HUES6 (cell line): ENCODE results near the gene GRIK3.

Experiments used
- H3K27ac ChIP-seq: 2 replicates; pipeline ENCODE4 v1.7.0; 2013; ENCODE audit warnings: low read depth, mild to moderate bottlenecking, low read length, inconsistent platforms
- H3K27me3 ChIP-seq: 2 replicates; pipeline ENCODE4 v1.6.1; 2013; ENCODE audit warnings: low read length; ENCODE audit not compliant: control insufficient read depth, insufficient read depth
- H3K36me3 ChIP-seq: 2 replicates; pipeline ENCODE4 v1.6.1; 2013; ENCODE audit warnings: low read length; ENCODE audit not compliant: control insufficient read depth, insufficient read depth
- H3K4me1 ChIP-seq: 2 replicates; pipeline ENCODE4 v1.6.1; 2013; ENCODE audit warnings: low read length; ENCODE audit not compliant: control insufficient read depth, insufficient read depth
- H3K4me3 ChIP-seq: 2 replicates; pipeline ENCODE4 v1.5.1; 2013; ENCODE audit warnings: low read depth, low read length
- H3K9ac ChIP-seq: one replicate; pipeline ENCODE4 v1.6.1; 2013; ENCODE audit warnings: mild to moderate bottlenecking, low read length
- H3K9me3 ChIP-seq: 2 replicates; pipeline ENCODE4 v1.6.1; 2013; ENCODE audit warnings: low read depth, low read length; ENCODE audit not compliant: control insufficient read depth, insufficient read depth

GRIK3 gene

GRCh38 chr1:36824390-36824861 lies 209.9 kb downstream of the GRIK3 start:
- Histone ChIP-seq H3K9ac (peak overlapping the region; percentile 44), H3K27ac (peak overlapping the region; percentile 19; the same call in 1 of the 2 replicates), H3K36me3 (no peaks in the 10 kb centered on the region), H3K4me1 (peaks cover 21% of the 10 kb centered on the region), H3K27me3 (peaks cover under 1% of the 10 kb centered on the region; the same call in 1 of the 2 replicates), H3K4me3 (no peak overlapping the region), H3K9me3 (no peaks in the 10 kb centered on the region)

- no peaks in the 10 kb centered on the region for H3K9me3 ChIP-seq
- no peak overlapping the region for H3K27ac ChIP-seq
- H3K36me3 ChIP-seq = no peaks in the 10 kb centered on the region
- no peak overlapping the region for H3K9ac ChIP-seq
- H3K27me3 ChIP-seq = peaks cover 9% of the 10 kb centered on the region
- H3K4me1 ChIP-seq = peaks cover 21% of the 10 kb centered on the region
- H3K4me3 ChIP-seq = no peak overlapping the region
These were observed 211.7 kb downstream of the GRIK3 start for GRCh38 chr1:36822648-36823047.

GRCh38 chr1:36821386-36821785 lies 212.9 kb downstream of the GRIK3 start:
- Histone ChIP-seq H3K9me3 (no peaks in the 10 kb centered on the region), H3K27ac (no peak overlapping the region), H3K36me3 (no peaks in the 10 kb centered on the region), H3K4me3 (no peak overlapping the region), H3K27me3 (peaks cover 12% of the 10 kb centered on the region), H3K4me1 (peaks cover 21% of the 10 kb centered on the region), H3K9ac (no peak overlapping the region)

- Histone ChIP-seq H3K36me3 (no peaks in the 10 kb centered on the region), H3K27me3 (peaks cover 12% of the 10 kb centered on the region), H3K4me1 (peaks cover 4% of the 10 kb centered on the region; the same call in 1 of the 2 replicates)
These were observed 215.5 kb downstream of the GRIK3 start for GRCh38 chr1:36818771-36819170.

DNA sequence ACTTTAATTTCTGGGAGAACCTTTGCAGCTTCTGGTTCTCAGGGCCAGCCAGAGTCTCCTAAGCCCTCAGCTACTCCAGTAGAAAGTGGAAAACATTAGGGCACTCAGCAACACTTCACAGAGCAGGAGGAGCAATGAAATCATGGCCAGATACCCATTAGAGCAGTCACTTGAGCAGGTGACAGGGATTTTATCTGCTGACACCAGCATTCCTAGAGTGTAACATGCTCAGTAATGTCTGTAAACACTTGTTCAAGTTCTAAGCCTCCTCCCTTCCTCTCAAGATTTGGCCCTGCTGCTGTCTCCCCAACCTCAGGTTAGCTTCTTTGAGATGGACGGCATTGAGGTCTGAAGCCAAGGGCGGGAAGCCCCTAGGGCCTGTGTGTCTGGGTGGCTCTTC lies 218.0 kb downstream of the GRIK3 start:
- no peak overlapping the region for H3K9ac ChIP-seq
- no peaks in the 10 kb centered on the region for H3K36me3 ChIP-seq
- H3K4me3 ChIP-seq = no peak overlapping the region
- no peaks in the 10 kb centered on the region for H3K9me3 ChIP-seq
- H3K27ac ChIP-seq = no peak overlapping the region
- H3K4me1 ChIP-seq = no peaks in the 10 kb centered on the region
- H3K27me3 ChIP-seq = peaks cover 12% of the 10 kb centered on the region

More at GRCh38 chr1:36818771-36819170, 215.5 kb downstream of the GRIK3 start:
- H3K27ac ChIP-seq = no peak overlapping the region
- no peak overlapping the region for H3K9ac ChIP-seq
- no peaks in the 10 kb centered on the region for H3K9me3 ChIP-seq
- H3K4me3 ChIP-seq = no peak overlapping the region

- Histone ChIP-seq H3K27ac (no peak overlapping the region), H3K4me1 (no peaks in the 10 kb centered on the region), H3K27me3 (peaks cover 12% of the 10 kb centered on the region)
These were observed 219.5 kb downstream of the GRIK3 start for GRCh38 chr1:36814774-36815173.

DNA sequence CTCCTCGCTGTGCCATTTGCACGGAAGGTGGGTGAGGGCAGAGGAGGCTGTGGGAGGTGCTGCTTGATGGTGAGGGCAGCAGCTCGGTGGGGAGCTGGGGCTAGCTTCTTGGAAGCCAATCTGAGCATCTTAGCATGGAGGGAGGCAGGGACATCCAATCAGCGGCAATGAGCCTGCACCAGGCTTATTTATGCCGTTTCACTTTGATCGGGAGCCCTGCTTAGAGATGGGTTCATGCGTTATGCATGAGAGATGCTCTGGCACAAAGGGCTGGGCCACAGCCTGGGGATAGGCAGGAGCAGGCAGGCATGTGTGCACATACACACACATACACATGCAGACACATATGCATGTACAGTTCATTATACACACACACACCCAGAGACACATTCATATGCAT lies 220.2 kb downstream of the GRIK3 start:
- peaks cover 8% of the 10 kb centered on the region for H3K27me3 ChIP-seq

More at GRCh38 chr1:36814774-36815173, 219.5 kb downstream of the GRIK3 start:
- Histone ChIP-seq H3K9me3 (no peaks in the 10 kb centered on the region), H3K36me3 (no peaks in the 10 kb centered on the region), H3K9ac (no peak overlapping the region), H3K4me3 (no peak overlapping the region)

GRCh38 chr1:36807262-36807661 lies 227.1 kb downstream of the GRIK3 start:
- H3K9me3 ChIP-seq = no peaks in the 10 kb centered on the region
- H3K27ac ChIP-seq = no peak overlapping the region
- H3K36me3 ChIP-seq = no peaks in the 10 kb centered on the region
- H3K9ac ChIP-seq = no peak overlapping the region
- H3K4me3 ChIP-seq = no peak overlapping the region
- no peaks in the 10 kb centered on the region for H3K27me3 ChIP-seq
- H3K4me1 ChIP-seq = peaks cover 15% of the 10 kb centered on the region; the same call in 1 of the 2 replicates

More for the DNA sequence above, 220.2 kb downstream of the GRIK3 start:
- no peaks in the 10 kb centered on the region for H3K9me3 ChIP-seq
- H3K27ac ChIP-seq = no peak overlapping the region
- no peaks in the 10 kb centered on the region for H3K4me1 ChIP-seq
- no peak overlapping the region for H3K4me3 ChIP-seq
- H3K36me3 ChIP-seq = no peaks in the 10 kb centered on the region
- no peak overlapping the region for H3K9ac ChIP-seq

GRCh38 chr1:36805979-36806640 lies 228.2 kb downstream of the GRIK3 start:
- H3K36me3 ChIP-seq = no peaks in the 10 kb centered on the region
- H3K4me3 ChIP-seq = no peak overlapping the region
- no peaks in the 10 kb centered on the region for H3K27me3 ChIP-seq
- no peaks in the 10 kb centered on the region for H3K9me3 ChIP-seq
- H3K9ac ChIP-seq = no peak overlapping the region
- H3K27ac ChIP-seq = no peak overlapping the region
- H3K4me1 ChIP-seq = peaks cover 15% of the 10 kb centered on the region; the same call in 1 of the 2 replicates

GRCh38 chr1:36804669-36805314 lies 229.5 kb downstream of the GRIK3 start:
- Histone ChIP-seq H3K9me3 (no peaks in the 10 kb centered on the region), H3K4me3 (no peak overlapping the region), H3K27me3 (no peaks in the 10 kb centered on the region), H3K27ac (no peak overlapping the region), H3K4me1 (peaks cover 15% of the 10 kb centered on the region; the same call in 1 of the 2 replicates), H3K36me3 (no peaks in the 10 kb centered on the region), H3K9ac (no peak overlapping the region)

DNA sequence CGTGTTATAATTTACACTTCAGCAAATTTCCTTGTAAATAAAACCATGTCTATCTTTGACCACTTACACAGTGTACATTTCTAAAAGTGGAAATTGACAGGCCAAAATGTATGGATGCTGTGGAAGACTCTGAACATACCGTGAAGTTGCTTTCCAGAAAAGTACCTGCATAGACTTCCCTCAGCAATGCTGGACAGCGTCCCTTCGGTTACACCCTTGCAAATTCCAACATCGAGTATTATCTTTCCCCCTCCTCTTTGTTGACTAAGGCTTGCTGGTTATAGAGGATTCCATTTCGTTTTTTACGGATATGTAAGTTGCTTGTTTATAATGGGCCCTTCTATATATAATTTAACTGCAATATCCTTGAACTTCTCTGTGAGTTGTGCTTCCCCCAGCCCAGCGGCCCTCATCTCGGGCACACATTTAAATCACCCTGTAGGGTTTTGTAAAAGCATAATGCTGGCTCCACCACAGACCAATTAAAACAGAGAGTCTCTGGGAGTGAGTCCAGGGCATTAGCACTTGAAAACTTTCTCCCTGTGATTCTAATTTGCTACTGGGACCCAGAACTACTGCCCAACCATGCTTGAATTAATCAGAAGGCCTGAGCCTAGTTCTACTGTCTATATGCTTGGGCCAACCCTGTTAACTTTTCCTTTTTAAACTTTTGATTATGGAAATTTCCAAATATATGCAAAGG lies 230.3 kb downstream of the GRIK3 start:
- Histone ChIP-seq H3K27ac (no peak overlapping the region), H3K4me1 (peaks cover 15% of the 10 kb centered on the region; the same call in 1 of the 2 replicates)

More for the DNA sequence above, 230.3 kb downstream of the GRIK3 start:
- Histone ChIP-seq H3K9ac (no peak overlapping the region), H3K27me3 (no peaks in the 10 kb centered on the region), H3K4me3 (no peak overlapping the region), H3K9me3 (no peaks in the 10 kb centered on the region), H3K36me3 (no peaks in the 10 kb centered on the region)
